K562 (cell line): ENCODE data around the gene GBF1. TPM values are rescaled to one million over a fixed set of nuclear protein-coding genes. Genes with fewer than 3 reads are reported as not detected.

ENCODE experiments used
- CBFA2T3 ChIP-seq: fragments of 450-650 bp; IDR thresholded peaks from 2 replicates; pipeline ENCODE4 v1.6.1; 2017
- KDM1A ChIP-seq, 2 experiments: fragments of 450-650 bp; IDR thresholded peaks; 2 replicates each; pipeline ENCODE4 v1.6.1; 2016; ENCODE audit warnings: mild to moderate bottlenecking in 2 of 2
- KLF1 ChIP-seq: fragments of 450-650 bp; IDR thresholded peaks from 2 replicates; pipeline ENCODE4 v1.6.1; 2016; ENCODE audit warnings: missing genetic modification characterization, missing compliant biosample characterization
- POLR2B ChIP-seq: fragments of 450-650 bp; IDR thresholded peaks from 2 replicates; pipeline ENCODE4 v1.6.1; 2018; ENCODE audit warnings: low read depth; ENCODE audit not compliant: partially characterized antibody
- PURB ChIP-seq: sonication (generic); formaldehyde crosslinking; IDR thresholded peaks from 2 replicates; pipeline ENCODE4 v1.9.0; 2021; ENCODE audit warnings: low read depth, mild to moderate bottlenecking, missing genetic modification reagents
- SIN3B ChIP-seq: fragments of 450-650 bp; IDR thresholded peaks from 2 replicates; pipeline ENCODE4 v1.6.1; 2017; ENCODE audit warnings: low read depth, mild to moderate bottlenecking, moderate library complexity
- SOX6 ChIP-seq: fragments of 450-650 bp; IDR thresholded peaks from 2 replicates; pipeline ENCODE4 v1.6.1; 2014; ENCODE audit warnings: mild to moderate bottlenecking
- ZNF431 ChIP-seq: sonication (generic); formaldehyde crosslinking; IDR thresholded peaks from 2 replicates; pipeline ENCODE4 v1.8.0; 2022; ENCODE audit warnings: mild to moderate bottlenecking, missing genetic modification reagents
- polyA plus RNA-seq, 8 experiments: library from polyadenylated mRNA; depleted of rRNA in 4 of 8; stranded (reverse) in 5 of 8; unstranded in 3 of 8; fragments of >200 nt; fragmentation: Nextera tagmentation in 2 of 8; fragmentation: Illumina TruSeq in 1 of 8; extraction: Ambion mirVana in 2 of 8; extraction: Trizol in 1 of 8; gene quantifications; 2 replicates each; pipeline versions ENCODE4 v1.2.1 to v1.2.3, GENCODE V29; 2011 to 2014; ENCODE audit warnings: inconsistent platforms in 1 of 8, missing spikeins in 1 of 8
- total RNA-seq, 7 experiments: library from RNA; depleted of rRNA in 6 of 7; stranded (reverse); fragments of >200 nt in 6 of 7; fragmentation: Illumina TruSeq in 2 of 7; extraction: Trizol in 2 of 7; gene quantifications; 2 replicates each; pipeline versions ENCODE4 v1.2.1 to v1.2.3, GENCODE V29; 2011 to 2021; ENCODE audit warnings: low replicate concordance in 1 of 7
- TF ChIP-seq, protein P1 (sequence below), 2 experiments: fragments of 450-650 bp; formaldehyde crosslinking in 1 of 2; IDR thresholded peaks; 2 replicates each; pipeline versions ENCODE4 v1.4.0 to v1.6.1; 2014 to 2020; ENCODE audit warnings: mild to moderate bottlenecking in 2 of 2, borderline replicate concordance in 1 of 2, low read depth in 1 of 2
- TF ChIP-seq, protein P2 (sequence below): sonication (generic); formaldehyde crosslinking; IDR thresholded peaks from 2 replicates; pipeline ENCODE4 v1.8.1; 2023; ENCODE audit warnings: mild to moderate bottlenecking, missing genetic modification reagents
- TF ChIP-seq, protein P3 (sequence below): fragments of 450-650 bp; IDR thresholded peaks from 2 replicates; pipeline ENCODE4 v1.6.1; 2018; ENCODE audit not compliant: partially characterized antibody
- TF ChIP-seq, protein P4 (sequence below): sonication (generic); formaldehyde crosslinking; IDR thresholded peaks from 2 replicates; pipeline ENCODE4 v1.8.0; 2022; ENCODE audit warnings: mild to moderate bottlenecking, missing genetic modification reagents

GBF1 gene
- total and polyA plus RNA-seq, 9 of the 15 experiments (the other 6 are each of a cell fraction or from before 2014, with no cell fraction given): 0.69 to 28.0 (median 10.3) TPM

DNA sequence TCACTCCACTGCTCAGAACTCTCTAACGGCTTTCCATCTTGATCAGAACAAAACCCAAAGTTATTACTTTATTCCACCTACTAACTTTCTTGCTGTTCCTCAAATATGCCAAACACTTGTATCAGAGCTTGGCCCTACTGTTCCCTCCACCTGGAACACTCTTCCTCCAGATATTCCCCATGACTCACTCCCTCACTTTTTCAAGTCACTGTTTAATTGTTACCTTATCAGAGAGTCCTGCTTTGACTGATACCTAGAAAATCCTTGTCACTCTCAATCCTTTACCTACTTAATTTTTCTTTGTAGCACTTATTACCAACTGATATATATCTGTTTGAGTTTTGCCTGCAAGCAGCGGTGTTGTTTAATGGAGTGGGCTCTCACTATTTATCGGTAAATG is 144.6 kb downstream of the GBF1 start (continued):
- TF ChIP-seq, protein P1, sequence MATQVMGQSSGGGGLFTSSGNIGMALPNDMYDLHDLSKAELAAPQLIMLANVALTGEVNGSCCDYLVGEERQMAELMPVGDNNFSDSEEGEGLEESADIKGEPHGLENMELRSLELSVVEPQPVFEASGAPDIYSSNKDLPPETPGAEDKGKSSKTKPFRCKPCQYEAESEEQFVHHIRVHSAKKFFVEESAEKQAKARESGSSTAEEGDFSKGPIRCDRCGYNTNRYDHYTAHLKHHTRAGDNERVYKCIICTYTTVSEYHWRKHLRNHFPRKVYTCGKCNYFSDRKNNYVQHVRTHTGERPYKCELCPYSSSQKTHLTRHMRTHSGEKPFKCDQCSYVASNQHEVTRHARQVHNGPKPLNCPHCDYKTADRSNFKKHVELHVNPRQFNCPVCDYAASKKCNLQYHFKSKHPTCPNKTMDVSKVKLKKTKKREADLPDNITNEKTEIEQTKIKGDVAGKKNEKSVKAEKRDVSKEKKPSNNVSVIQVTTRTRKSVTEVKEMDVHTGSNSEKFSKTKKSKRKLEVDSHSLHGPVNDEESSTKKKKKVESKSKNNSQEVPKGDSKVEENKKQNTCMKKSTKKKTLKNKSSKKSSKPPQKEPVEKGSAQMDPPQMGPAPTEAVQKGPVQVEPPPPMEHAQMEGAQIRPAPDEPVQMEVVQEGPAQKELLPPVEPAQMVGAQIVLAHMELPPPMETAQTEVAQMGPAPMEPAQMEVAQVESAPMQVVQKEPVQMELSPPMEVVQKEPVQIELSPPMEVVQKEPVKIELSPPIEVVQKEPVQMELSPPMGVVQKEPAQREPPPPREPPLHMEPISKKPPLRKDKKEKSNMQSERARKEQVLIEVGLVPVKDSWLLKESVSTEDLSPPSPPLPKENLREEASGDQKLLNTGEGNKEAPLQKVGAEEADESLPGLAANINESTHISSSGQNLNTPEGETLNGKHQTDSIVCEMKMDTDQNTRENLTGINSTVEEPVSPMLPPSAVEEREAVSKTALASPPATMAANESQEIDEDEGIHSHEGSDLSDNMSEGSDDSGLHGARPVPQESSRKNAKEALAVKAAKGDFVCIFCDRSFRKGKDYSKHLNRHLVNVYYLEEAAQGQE (IDR thresholded peaks at IDR 0.05; ENCODE audit: borderline replicate concordance): no peak
- TF ChIP-seq, protein P1 (CRISPR knock-in tag; IDR thresholded peaks at IDR 0.05; ENCODE audit: low read depth): no peak
- no peak for TF ChIP-seq PURB (CRISPR knock-in tag)
- peak; percentile 66 for TF ChIP-seq CBFA2T3
- 0 out of 2 replicates have a peak, but pooled peaks have one; percentile 27 for TF ChIP-seq SOX6
- TF ChIP-seq KLF1: no peak
- peak; percentile 55 to 63 for TF ChIP-seq KDM1A (IDR thresholded peaks at IDR 0.05)
- TF ChIP-seq ZNF431 (CRISPR knock-in tag): no peak
- no peak for TF ChIP-seq POLR2B
- TF ChIP-seq, protein P2, sequence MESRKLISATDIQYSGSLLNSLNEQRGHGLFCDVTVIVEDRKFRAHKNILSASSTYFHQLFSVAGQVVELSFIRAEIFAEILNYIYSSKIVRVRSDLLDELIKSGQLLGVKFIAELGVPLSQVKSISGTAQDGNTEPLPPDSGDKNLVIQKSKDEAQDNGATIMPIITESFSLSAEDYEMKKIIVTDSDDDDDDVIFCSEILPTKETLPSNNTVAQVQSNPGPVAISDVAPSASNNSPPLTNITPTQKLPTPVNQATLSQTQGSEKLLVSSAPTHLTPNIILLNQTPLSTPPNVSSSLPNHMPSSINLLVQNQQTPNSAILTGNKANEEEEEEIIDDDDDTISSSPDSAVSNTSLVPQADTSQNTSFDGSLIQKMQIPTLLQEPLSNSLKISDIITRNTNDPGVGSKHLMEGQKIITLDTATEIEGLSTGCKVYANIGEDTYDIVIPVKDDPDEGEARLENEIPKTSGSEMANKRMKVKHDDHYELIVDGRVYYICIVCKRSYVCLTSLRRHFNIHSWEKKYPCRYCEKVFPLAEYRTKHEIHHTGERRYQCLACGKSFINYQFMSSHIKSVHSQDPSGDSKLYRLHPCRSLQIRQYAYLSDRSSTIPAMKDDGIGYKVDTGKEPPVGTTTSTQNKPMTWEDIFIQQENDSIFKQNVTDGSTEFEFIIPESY (CRISPR knock-in tag): no peak
- TF ChIP-seq, protein P3, sequence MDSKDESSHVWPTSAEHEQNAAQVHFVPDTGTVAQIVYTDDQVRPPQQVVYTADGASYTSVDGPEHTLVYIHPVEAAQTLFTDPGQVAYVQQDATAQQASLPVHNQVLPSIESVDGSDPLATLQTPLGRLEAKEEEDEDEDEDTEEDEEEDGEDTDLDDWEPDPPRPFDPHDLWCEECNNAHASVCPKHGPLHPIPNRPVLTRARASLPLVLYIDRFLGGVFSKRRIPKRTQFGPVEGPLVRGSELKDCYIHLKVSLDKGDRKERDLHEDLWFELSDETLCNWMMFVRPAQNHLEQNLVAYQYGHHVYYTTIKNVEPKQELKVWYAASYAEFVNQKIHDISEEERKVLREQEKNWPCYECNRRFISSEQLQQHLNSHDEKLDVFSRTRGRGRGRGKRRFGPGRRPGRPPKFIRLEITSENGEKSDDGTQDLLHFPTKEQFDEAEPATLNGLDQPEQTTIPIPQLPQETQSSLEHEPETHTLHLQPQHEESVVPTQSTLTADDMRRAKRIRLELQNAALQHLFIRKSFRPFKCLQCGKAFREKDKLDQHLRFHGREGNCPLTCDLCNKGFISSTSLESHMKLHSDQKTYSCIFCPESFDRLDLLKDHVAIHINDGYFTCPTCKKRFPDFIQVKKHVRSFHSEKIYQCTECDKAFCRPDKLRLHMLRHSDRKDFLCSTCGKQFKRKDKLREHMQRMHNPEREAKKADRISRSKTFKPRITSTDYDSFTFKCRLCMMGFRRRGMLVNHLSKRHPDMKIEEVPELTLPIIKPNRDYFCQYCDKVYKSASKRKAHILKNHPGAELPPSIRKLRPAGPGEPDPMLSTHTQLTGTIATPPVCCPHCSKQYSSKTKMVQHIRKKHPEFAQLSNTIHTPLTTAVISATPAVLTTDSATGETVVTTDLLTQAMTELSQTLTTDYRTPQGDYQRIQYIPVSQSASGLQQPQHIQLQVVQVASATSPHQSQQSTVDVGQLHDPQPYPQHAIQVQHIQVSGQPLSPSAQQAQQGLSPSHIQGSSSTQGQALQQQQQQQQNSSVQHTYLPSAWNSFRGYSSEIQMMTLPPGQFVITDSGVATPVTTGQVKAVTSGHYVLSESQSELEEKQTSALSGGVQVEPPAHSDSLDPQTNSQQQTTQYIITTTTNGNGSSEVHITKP: no peak
- TF ChIP-seq, protein P4, sequence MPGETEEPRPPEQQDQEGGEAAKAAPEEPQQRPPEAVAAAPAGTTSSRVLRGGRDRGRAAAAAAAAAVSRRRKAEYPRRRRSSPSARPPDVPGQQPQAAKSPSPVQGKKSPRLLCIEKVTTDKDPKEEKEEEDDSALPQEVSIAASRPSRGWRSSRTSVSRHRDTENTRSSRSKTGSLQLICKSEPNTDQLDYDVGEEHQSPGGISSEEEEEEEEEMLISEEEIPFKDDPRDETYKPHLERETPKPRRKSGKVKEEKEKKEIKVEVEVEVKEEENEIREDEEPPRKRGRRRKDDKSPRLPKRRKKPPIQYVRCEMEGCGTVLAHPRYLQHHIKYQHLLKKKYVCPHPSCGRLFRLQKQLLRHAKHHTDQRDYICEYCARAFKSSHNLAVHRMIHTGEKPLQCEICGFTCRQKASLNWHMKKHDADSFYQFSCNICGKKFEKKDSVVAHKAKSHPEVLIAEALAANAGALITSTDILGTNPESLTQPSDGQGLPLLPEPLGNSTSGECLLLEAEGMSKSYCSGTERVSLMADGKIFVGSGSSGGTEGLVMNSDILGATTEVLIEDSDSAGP (CRISPR knock-in tag): no peak
- TF ChIP-seq SIN3B: no peak
